ENCODE results near the gene LMX1A. TPM values are rescaled to one million over a fixed set of nuclear protein-coding genes. Genes with fewer than 3 reads are reported as not detected.

Gene LMX1A
- total RNA-seq, 2 experiments from 2014 or later, result not detected

GRCh38 chr1:165350840-165351239, 5.7 kb downstream of the LMX1A start:
- peaks cover 48 to 93% of the 10 kb centered on the region in 2 experiments for H3K27me3 ChIP-seq (ENCODE audit: control insufficient read depth in 1 of 2, insufficient read depth in 2 of 2, low read length in 2 of 2)
- Mint-ChIP-seq H3K27me3 (peaks cover 94% of the 10 kb centered on the region), H3K36me3 (ENCODE audit: low read depth) (no peaks in the 10 kb centered on the region)

GRCh38 chr1:165345502-165345901, 11.0 kb downstream of the LMX1A start:
- POLR2A ChIA-PET, result no interaction called here

More at GRCh38 chr1:165350840-165351239, 5.7 kb downstream of the LMX1A start:
- intact Hi-C loops (cut with DNase I, micrococcal nuclease), result no loop called here
- Mint-ChIP-seq H3K27ac (no peak overlapping the region), H3K9me3 (no peaks in the 10 kb centered on the region), H3K4me3 (no peak overlapping the region), H3K4me1 (ENCODE audit: low read depth) (peaks cover 5% of the 10 kb centered on the region)
- ATAC-seq (ENCODE audit: poor library complexity) (no peak), DNase-seq (no peak)
- H3K4me3 ChIP-seq (ENCODE audit: low read length), result no peak overlapping the region
- ChIA-PET POLR2A (no interaction called here), CTCF (interaction anchor here (1.1 kb wide), 1 partner anchor 16 kb away, joined by 3 read pairs; no protein-coding TSS in a partner anchor)
- peaks cover 0 to 16% of the 10 kb centered on the region in 2 experiments for H3K9me3 ChIP-seq (ENCODE audit: control insufficient read depth in 1 of 2, insufficient read depth in 1 of 2, low read length in 2 of 2)
- TF ChIP-seq, protein P1, sequence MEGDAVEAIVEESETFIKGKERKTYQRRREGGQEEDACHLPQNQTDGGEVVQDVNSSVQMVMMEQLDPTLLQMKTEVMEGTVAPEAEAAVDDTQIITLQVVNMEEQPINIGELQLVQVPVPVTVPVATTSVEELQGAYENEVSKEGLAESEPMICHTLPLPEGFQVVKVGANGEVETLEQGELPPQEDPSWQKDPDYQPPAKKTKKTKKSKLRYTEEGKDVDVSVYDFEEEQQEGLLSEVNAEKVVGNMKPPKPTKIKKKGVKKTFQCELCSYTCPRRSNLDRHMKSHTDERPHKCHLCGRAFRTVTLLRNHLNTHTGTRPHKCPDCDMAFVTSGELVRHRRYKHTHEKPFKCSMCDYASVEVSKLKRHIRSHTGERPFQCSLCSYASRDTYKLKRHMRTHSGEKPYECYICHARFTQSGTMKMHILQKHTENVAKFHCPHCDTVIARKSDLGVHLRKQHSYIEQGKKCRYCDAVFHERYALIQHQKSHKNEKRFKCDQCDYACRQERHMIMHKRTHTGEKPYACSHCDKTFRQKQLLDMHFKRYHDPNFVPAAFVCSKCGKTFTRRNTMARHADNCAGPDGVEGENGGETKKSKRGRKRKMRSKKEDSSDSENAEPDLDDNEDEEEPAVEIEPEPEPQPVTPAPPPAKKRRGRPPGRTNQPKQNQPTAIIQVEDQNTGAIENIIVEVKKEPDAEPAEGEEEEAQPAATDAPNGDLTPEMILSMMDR (IDR thresholded peaks at IDR 0.05), result no peak
- H3K36me3 ChIP-seq (ENCODE audit: insufficient read depth, low read length), result no peaks in the 10 kb centered on the region
- no peak overlapping the region for H3K27ac ChIP-seq (ENCODE audit: low read depth in 1 of 2, low read length in 2 of 2)
- H3K4me1 ChIP-seq (ENCODE audit: insufficient read depth, low read length), result no peaks in the 10 kb centered on the region

GRCh38 chr1:165344736-165345135, 11.8 kb downstream of the LMX1A start:
- TF ChIP-seq, protein P1 (IDR thresholded peaks at IDR 0.05), result no peak

More at GRCh38 chr1:165345502-165345901, 11.0 kb downstream of the LMX1A start:
- TF ChIP-seq, protein P1 (IDR thresholded peaks at IDR 0.05), result no peak
- CTCF ChIA-PET, result no interaction called here
- no peak overlapping the region for H3K27ac ChIP-seq (ENCODE audit: low read depth in 1 of 2, low read length in 2 of 2)
- Mint-ChIP-seq H3K27me3 (peaks cover 92% of the 10 kb centered on the region), H3K4me3 (no peak overlapping the region), H3K36me3 (ENCODE audit: low read depth) (no peaks in the 10 kb centered on the region), H3K9me3 (no peaks in the 10 kb centered on the region), H3K4me1 (ENCODE audit: low read depth) (no peaks in the 10 kb centered on the region), H3K27ac (no peak overlapping the region)
- intact Hi-C loops (cut with DNase I, micrococcal nuclease), result no loop called here
- no peak overlapping the region for H3K4me3 ChIP-seq (ENCODE audit: low read length)
- H3K36me3 ChIP-seq (ENCODE audit: insufficient read depth, low read length), result no peaks in the 10 kb centered on the region
- no peak for DNase-seq
- no peaks in the 10 kb centered on the region for H3K9me3 ChIP-seq (ENCODE audit: control insufficient read depth in 1 of 2, insufficient read depth in 1 of 2, low read length in 2 of 2)
- peaks cover 18 to 47% of the 10 kb centered on the region in 2 experiments for H3K27me3 ChIP-seq (ENCODE audit: control insufficient read depth in 1 of 2, insufficient read depth in 2 of 2, low read length in 2 of 2)
- H3K4me1 ChIP-seq (ENCODE audit: insufficient read depth, low read length), result no peaks in the 10 kb centered on the region
- ATAC-seq (ENCODE audit: poor library complexity), result no peak

More at GRCh38 chr1:165344736-165345135, 11.8 kb downstream of the LMX1A start:
- no peak overlapping the region for H3K4me3 Mint-ChIP-seq
- H3K27me3 ChIP-seq (ENCODE audit: control insufficient read depth in 1 of 2, insufficient read depth in 2 of 2, low read length in 2 of 2), result peaks cover 18 to 40% of the 10 kb centered on the region in 2 experiments
- H3K27me3 Mint-ChIP-seq, result peaks cover 91% of the 10 kb centered on the region
- DNase-seq (no peak), ATAC-seq (ENCODE audit: poor library complexity) (no peak)
- no peaks in the 10 kb centered on the region for H3K9me3 Mint-ChIP-seq
- no peaks in the 10 kb centered on the region for H3K36me3 ChIP-seq (ENCODE audit: insufficient read depth, low read length)
- no peak overlapping the region for H3K27ac Mint-ChIP-seq
- no peaks in the 10 kb centered on the region for H3K36me3 Mint-ChIP-seq (ENCODE audit: low read depth)
- H3K4me1 ChIP-seq (ENCODE audit: insufficient read depth, low read length), result no peaks in the 10 kb centered on the region
- CTCF ChIA-PET, result no interaction called here
- H3K4me3 ChIP-seq (ENCODE audit: low read length), result no peak overlapping the region
- intact Hi-C loops (cut with DNase I, micrococcal nuclease), result no loop called here
- no peaks in the 10 kb centered on the region for H3K9me3 ChIP-seq (ENCODE audit: control insufficient read depth in 1 of 2, insufficient read depth in 1 of 2, low read length in 2 of 2)
- H3K27ac ChIP-seq (ENCODE audit: low read depth in 1 of 2, low read length in 2 of 2), result no peak overlapping the region
- H3K4me1 Mint-ChIP-seq (ENCODE audit: low read depth), result no peaks in the 10 kb centered on the region
- POLR2A ChIA-PET, result no interaction called here
